ENCODE data around the gene HS3ST4.

Gene HS3ST4

GRCh38 chr16:26158142-26158759 is 466.5 kb downstream of the HS3ST4 start:
- FAIRE-seq = no peak

GRCh38 chr16:26161461-26162180 is 469.9 kb downstream of the HS3ST4 start:
- FAIRE-seq (no peak), DNase-seq (ENCODE audit: insufficient read length, low spot score) (no peak)

More at GRCh38 chr16:26158142-26158759, 466.5 kb downstream of the HS3ST4 start:
- DNase-seq (ENCODE audit: insufficient read length, low spot score) = no peak

GRCh38 chr16:26169473-26169872 is 477.7 kb downstream of the HS3ST4 start:
- FAIRE-seq (no peak), DNase-seq (ENCODE audit: insufficient read length, low spot score) (no peak)

- DNase-seq (ENCODE audit: insufficient read length, low spot score) (no peak), FAIRE-seq (no peak)
Observed at GRCh38 chr16:26175944-26176343, 484.2 kb downstream of the HS3ST4 start.

- DNase-seq (ENCODE audit: insufficient read length, low spot score) = no peak
- no peak for FAIRE-seq
Observed at GRCh38 chr16:26177438-26177837, 485.7 kb downstream of the HS3ST4 start.

- DNase-seq (ENCODE audit: insufficient read length, low spot score) (no peak), FAIRE-seq (no peak)
Observed at GRCh38 chr16:26178298-26178697, 486.5 kb downstream of the HS3ST4 start.

GRCh38 chr16:26186091-26186615 is 494.4 kb downstream of the HS3ST4 start:
- FAIRE-seq (no peak), DNase-seq (ENCODE audit: insufficient read length, low spot score) (no peak)
